Neutrophil (primary cell): ENCODE measurements around the gene CHRDL2.

ENCODE experiments used
- H3K27ac ChIP-seq: fragments of 200-600 bp; sonication (generic); 2 replicates; pipeline ENCODE4 v1.5.1; 2016; ENCODE audit warnings: mild to moderate bottlenecking, moderate library complexity
- H3K27me3 ChIP-seq: fragments of 200-600 bp; sonication (generic); 2 replicates; pipeline ENCODE4 v1.6.0; 2016; ENCODE audit warnings: mild to moderate bottlenecking
- H3K36me3 ChIP-seq: fragments of 200-600 bp; sonication (generic); 2 replicates; pipeline ENCODE4 v1.5.1; 2017
- H3K4me1 ChIP-seq, 2 experiments: fragments of 200-600 bp in 1 of 2; sonication (generic) in 1 of 2; 1 replicate in 1 of 2; 2 replicates in 1 of 2; pipeline versions ENCODE4 v1.5.1 to v1.6.1; 2013 to 2016; ENCODE audit warnings: low read depth in 1 of 2, low read length in 1 of 2, mild to moderate bottlenecking in 1 of 2, moderate library complexity in 1 of 2; ENCODE audit not compliant: control insufficient read depth in 1 of 2, insufficient read depth in 1 of 2
- H3K4me3 ChIP-seq, 2 experiments: fragments of 200-600 bp in 1 of 2; sonication (generic) in 1 of 2; 1 replicate in 1 of 2; 2 replicates in 1 of 2; pipeline ENCODE4 v1.5.1; 2013 to 2016; ENCODE audit warnings: low read depth in 1 of 2, low read length in 1 of 2, mild to moderate bottlenecking in 1 of 2, moderate library complexity in 1 of 2
- H3K9me3 ChIP-seq: fragments of 200-600 bp; sonication (generic); 2 replicates; pipeline ENCODE4 v1.5.1; 2016
- TF ChIP-seq, protein P1 (sequence below): fragments of 200-600 bp; sonication (generic); IDR thresholded peaks from 2 replicates; pipeline ENCODE4 v1.5.1; 2016; ENCODE audit warnings: antibody characterized with exemption

Gene CHRDL2

DNA sequence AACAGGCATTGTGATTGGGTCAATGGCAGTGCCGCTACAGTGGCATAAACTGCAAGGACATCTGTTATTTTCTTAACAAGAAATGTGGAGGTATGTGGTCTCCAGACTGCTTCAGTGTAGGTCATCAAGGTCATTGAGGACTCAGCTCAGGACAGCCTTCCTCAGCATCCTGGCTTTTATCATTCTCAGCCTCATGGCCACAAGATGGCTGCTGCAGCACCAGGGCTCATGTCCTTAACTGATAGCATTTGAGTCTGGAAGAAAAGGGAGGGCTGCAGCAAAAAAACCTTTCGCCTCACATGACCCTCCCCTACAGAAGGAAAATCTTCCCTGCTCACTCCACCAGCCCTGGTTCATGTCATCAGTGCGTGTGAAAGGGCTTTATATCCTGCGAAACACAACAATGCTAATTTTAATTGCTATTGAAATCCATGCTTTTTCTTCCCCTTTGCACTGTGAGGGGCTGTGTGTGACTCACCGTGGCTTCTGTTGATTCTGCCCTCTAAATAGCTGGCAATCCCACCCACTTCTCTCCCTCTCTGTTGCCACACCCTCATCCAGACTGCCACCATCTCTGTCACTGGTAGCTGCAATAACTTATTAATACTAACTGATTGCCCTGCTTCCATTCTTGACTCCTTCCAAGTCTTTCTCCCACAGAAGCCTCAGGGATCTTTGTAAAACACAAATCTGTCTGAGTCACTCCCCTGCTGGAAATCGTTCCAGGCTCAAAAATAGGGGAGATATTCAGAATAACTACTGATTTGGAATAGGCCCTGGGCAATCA, 43.8 kb downstream of the CHRDL2 start:
- H3K36me3 ChIP-seq = no peaks in the 10 kb centered on the region
- no peak overlapping the region for H3K4me3 ChIP-seq
- H3K27ac ChIP-seq = no peak overlapping the region
- no peaks in the 10 kb centered on the region for H3K9me3 ChIP-seq
- TF ChIP-seq, protein P1, sequence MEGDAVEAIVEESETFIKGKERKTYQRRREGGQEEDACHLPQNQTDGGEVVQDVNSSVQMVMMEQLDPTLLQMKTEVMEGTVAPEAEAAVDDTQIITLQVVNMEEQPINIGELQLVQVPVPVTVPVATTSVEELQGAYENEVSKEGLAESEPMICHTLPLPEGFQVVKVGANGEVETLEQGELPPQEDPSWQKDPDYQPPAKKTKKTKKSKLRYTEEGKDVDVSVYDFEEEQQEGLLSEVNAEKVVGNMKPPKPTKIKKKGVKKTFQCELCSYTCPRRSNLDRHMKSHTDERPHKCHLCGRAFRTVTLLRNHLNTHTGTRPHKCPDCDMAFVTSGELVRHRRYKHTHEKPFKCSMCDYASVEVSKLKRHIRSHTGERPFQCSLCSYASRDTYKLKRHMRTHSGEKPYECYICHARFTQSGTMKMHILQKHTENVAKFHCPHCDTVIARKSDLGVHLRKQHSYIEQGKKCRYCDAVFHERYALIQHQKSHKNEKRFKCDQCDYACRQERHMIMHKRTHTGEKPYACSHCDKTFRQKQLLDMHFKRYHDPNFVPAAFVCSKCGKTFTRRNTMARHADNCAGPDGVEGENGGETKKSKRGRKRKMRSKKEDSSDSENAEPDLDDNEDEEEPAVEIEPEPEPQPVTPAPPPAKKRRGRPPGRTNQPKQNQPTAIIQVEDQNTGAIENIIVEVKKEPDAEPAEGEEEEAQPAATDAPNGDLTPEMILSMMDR = no peak
- H3K27me3 ChIP-seq = peaks cover 38% of the 10 kb centered on the region
- H3K4me1 ChIP-seq = no peaks in the 10 kb centered on the region

DNA sequence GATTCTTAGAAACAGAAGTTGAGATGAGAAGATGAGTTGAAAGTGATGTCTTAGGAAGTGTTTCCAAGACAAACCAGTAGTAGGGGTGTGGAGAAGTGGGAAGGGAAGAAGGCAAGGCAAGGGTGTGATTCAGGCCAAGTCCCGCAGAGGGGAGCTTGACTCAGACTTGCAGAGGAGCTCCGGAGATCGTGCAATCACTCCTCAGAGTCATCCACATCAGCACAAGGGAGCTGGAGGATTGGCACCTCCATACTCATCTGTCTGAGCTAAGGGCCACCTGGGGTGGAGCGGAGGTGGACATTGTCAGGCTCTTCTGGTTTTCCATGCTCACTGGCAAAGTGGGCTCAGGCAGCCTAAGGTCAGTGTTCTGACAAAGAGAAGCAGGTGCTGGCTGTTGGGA, 44.4 kb downstream of the CHRDL2 start:
- H3K27me3 ChIP-seq = peaks cover 44% of the 10 kb centered on the region
- no peaks in the 10 kb centered on the region for H3K36me3 ChIP-seq
- no peak overlapping the region for H3K27ac ChIP-seq
- no peak overlapping the region for H3K4me3 ChIP-seq
- H3K4me1 ChIP-seq = no peaks in the 10 kb centered on the region
- H3K9me3 ChIP-seq = no peaks in the 10 kb centered on the region
- TF ChIP-seq, protein P1 = no peak

DNA sequence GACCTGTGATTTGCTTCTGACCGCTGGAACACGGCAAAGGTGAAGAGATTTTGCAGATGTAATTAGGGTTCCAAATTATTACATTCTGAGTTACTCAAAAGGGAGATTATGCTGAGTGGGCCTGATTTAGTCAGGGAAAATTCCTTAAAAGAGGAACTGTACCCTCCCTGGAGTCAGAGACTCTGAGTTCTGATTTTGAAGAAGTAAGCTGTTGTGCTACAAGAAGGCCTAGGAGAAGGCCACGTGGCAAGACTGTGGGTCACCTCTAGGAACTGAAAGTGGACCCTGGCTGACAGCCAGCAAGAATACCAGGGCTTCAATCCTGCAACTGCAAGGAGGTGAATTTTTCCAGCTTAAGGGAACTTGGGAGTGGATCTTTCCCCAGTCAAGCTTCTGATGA, 45.3 kb downstream of the CHRDL2 start:
- Histone ChIP-seq H3K27ac (no peak overlapping the region), H3K9me3 (no peaks in the 10 kb centered on the region), H3K36me3 (no peaks in the 10 kb centered on the region), H3K4me3 (no peak overlapping the region), H3K4me1 (no peaks in the 10 kb centered on the region), H3K27me3 (peaks cover 51% of the 10 kb centered on the region)
- TF ChIP-seq, protein P1 = no peak

DNA sequence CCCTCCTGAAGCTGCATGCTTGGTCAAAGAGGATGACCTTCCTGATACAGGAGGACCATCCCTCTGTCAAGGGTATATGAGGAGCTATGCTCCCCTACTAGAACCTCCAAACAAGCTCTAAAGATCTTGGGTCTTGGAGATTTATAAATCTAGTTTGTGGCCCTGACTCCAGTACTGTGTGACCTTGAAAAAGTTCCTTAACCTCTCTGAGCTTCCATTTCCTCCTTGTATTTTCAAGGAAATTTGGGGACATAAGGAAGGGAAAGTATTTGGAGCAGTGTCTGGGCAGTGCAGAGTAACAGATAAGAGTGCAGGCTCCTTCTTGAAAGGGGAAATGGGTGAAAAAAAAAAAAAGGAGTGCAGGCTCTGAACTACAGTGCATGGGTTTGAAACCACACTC, 45.9 kb downstream of the CHRDL2 start:
- no peaks in the 10 kb centered on the region for H3K36me3 ChIP-seq
- TF ChIP-seq, protein P1 = no peak
- H3K9me3 ChIP-seq = no peaks in the 10 kb centered on the region
- H3K27me3 ChIP-seq = peaks cover 51% of the 10 kb centered on the region
- H3K4me3 ChIP-seq = no peak overlapping the region
- no peak overlapping the region for H3K27ac ChIP-seq
- no peaks in the 10 kb centered on the region for H3K4me1 ChIP-seq

DNA sequence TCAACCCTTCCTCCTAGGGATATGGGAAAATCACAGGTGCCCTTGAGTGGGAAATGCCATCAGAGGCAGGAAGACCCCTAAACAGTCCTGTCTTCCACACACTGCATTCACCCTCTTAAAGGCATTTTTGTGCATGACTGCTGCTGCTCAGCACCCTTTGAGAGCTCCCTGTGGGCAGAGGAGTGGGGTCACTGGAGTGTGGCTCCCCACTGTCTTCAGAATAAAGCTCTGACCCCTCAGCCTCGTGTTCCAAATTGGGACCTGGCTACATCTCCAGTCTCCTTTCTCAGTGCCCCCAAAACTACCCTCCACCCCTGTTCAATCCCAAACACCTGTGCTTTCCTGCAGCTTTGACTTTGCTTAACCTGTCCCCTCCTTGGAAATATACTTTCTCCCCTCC, 46.6 kb downstream of the CHRDL2 start:
- H3K9me3 ChIP-seq = no peaks in the 10 kb centered on the region
- TF ChIP-seq, protein P1 = no peak
- H3K36me3 ChIP-seq = no peaks in the 10 kb centered on the region
- no peaks in the 10 kb centered on the region for H3K4me1 ChIP-seq
- H3K27ac ChIP-seq = no peak overlapping the region
- H3K4me3 ChIP-seq = no peak overlapping the region
- peaks cover 51% of the 10 kb centered on the region for H3K27me3 ChIP-seq
